ENCODE data around the gene ZNF653.

ZNF653 gene

DNA sequence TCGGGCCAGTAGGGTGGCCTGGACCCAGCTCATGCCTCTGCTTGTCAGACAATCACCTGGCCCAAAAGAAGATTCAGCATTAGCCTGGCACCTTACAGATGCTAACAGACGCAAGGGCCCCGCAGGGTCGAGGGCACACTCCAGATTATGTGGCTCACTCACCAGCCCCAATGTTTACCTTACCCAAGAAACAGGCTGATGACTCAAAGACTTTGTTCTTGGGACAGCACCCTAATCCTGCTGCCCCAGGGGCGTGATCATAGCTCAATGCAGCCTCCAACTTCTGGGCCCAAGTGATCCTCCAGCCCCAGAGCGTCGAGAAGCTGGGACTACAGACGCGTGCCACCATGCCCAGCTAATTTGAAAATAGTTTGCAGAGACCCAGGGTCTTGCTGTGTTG is 13.5 kb upstream of the ZNF653 start:
- no peak for DNase-seq (ENCODE audit: low read depth, low spot score)

DNA sequence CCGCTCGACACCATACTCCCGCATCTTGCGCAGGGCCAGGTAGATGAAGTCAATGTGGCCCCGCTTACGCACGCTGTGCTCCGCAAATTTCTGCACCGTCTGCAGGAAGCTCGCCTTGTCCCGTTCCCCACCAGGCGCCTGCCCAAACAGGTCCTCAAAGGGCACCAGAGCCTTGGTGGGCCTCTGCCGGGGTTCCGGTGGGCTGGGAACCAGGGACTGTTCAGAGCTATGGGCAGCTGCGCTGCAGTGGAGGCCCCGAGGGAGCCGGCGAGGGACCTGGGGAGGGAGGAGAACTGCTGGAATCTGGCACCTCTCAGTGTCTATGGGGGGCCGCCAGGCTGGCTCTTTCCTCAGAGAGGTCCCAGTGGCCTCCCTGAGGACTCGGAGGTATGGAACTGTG is 8.3 kb upstream of the ZNF653 start:
- DNase-seq (ENCODE audit: low read depth, low spot score), result no peak

DNA sequence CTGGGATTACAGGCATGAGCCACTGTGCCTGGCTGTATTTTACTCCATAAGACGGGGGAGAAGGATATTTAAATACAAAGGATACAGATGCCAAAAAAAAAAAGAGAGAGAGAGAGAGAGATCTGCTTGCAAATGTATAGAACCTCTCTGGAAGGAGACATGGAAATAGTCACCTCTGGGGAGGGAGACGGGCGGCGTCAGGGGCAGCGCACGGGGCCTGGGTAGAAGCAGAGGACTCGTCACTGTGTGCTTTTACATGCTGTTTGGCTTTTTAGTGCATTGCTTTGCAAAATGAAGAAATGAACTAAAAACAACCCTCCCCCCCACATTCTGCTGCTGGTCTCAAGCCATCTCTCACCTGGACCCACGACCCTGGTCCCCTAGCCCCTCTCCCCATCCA is 4.8 kb upstream of the ZNF653 start:
- DNase-seq (ENCODE audit: low read depth, low spot score), result no peak

DNA sequence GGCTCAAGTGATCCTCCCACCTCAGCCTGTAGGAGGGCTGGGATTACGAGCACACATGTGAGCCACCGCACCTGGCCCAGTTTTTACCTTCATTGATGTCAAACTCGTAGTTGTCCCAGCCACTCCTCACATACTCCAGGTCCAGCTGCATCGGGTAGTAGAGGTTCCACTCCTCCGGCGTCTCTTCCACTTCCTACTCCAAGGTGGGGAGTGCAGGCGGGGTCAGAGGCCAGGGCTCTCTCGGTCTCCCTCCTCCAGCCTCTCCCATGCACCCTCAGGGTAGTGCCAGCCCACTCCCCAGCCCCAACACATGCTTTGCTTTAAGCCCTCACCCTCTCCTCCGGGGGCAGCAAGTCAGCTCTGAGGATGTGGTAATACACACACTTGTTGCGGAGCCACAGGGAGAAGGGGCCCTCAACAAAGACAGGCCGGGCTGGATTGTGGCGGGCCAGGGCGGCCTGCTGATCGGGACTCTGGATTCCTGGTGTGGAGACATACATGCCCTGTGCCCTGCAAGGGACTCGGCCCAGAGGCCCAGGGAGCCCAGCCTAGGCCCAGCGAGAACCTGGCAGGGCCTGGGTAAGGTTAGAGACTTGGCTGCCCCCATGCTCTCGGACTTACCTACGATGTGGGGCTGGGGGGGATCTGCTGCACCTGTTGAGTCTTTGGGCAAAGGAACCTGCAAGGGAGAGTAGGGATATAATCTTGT is 1.9 kb upstream of the ZNF653 start:
- no peak for DNase-seq (ENCODE audit: low read depth, low spot score)

DNA sequence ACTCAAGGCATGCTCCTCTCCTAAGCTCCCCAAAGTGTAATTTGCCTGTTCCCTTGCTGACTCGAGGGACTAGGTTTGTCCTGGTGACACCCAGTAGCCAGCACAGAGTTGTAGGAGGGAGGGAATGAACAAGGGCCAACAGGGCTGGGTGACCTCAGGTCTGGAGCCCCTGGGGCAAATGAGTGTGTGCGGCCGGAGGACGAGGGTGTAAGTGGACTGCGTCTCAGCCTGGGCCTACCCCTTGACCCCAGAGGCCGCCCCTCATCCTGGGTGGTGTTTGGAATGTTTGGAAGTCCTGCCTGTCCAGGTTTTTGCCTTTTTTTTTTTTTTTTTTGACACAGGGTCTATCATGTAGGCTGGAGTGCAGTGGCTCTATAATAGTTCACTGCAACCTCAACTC is 1.3 kb upstream of the ZNF653 start:
- no peak for DNase-seq (ENCODE audit: low read depth, low spot score)

DNA sequence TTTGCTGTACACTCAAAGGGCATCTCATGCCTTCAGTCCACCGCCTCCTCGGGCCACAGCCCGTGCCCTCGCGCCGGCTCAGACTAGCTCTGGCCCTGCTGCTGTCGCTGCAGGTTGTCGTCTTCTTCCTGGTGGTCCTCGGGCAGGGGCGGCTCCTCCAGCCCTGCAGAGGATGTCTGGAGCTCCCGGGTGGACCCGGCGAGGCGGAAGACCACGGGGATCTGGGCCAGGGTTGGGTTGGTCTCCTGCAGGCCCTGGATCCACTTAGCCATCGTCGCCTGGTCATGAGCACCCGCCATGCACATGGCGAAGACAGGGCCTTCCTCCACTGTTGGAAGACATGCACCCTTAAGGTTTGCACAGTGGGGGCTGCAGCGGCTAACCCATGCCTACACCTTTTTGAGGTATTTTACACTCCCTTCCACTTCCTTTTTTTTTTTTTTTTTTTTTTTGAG is 489 bp upstream of the ZNF653 start:
- no peak for DNase-seq (ENCODE audit: low read depth, low spot score)

DNA sequence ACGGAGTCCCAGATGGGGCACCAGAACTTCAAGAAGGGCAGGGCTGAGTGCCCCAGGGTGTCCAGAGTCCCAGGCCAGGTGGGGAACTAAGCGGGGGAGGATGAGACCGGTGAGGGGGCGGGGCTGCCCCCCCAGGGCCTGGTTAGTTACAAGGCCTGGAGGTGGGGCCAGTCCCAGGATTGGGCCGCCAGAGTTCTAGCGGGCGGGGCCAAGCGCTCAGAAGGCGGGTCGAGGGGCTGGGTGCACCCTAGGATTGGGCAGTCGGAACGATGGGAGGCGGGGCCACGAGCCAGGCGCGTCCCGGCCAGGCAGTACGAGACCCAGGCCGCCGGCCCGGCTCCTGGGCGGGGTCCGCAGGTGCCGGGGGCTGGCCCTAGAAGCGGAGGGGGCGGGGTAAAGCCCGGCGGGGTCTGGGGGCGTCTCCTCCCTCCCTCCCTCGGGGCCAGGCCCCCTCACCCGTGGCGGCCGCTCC is 571 bp downstream of the ZNF653 start:
- peak; percentile 90 for DNase-seq (ENCODE audit: low read depth, low spot score)

DNA sequence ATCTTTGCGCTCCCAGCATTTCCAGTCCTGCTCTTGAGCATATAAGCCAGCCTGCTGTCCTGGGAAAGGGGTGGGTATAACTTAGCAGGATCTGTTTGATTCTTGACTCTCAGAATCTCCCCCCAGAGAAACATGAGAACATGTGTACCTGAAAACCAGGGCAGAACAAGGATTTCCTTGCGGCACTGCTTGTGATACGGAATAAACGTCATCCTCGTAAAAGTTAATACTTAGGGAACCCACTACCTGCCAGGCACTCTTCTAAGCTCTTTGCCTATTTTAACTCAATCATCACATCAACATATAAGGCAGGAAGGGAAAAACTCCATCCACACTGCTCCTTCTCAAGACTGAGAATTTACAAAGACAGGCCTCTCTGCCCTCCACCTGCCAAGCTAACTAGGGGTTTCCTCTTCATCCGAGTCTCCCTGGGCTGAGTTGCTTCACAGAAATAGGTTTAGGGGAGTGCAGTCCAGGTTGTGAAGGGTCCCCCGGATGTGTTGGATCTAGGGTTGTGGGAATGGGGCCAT is 1.1 kb downstream of the ZNF653 start:
- DNase-seq (ENCODE audit: low read depth, low spot score), result no peak

DNA sequence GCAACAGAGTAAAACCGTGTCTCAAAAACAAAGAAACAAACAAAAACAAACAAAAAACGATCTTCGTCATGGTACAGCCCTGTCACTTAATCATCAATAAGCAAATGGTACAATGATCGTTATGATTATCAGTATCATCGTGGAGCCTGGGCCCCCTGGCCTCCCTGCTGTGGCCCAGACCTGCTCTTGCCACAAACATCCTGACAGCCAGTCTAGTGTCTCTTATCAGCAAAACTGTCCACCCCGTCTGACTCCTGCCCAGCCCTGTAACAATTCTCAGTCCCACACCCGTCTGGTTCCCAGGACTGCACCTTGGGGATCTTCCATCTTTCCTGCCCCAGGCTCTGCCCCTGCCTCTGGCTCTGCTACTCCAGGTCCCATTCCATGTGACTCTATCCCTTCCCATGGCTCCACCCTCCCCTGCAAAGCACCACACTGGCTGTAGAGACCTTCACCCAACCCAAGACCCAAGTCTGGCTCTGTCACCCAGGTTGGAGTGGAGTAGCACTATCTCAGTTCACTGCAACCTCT is 5.7 kb downstream of the ZNF653 start:
- no peak for DNase-seq (ENCODE audit: low read depth, low spot score)

DNA sequence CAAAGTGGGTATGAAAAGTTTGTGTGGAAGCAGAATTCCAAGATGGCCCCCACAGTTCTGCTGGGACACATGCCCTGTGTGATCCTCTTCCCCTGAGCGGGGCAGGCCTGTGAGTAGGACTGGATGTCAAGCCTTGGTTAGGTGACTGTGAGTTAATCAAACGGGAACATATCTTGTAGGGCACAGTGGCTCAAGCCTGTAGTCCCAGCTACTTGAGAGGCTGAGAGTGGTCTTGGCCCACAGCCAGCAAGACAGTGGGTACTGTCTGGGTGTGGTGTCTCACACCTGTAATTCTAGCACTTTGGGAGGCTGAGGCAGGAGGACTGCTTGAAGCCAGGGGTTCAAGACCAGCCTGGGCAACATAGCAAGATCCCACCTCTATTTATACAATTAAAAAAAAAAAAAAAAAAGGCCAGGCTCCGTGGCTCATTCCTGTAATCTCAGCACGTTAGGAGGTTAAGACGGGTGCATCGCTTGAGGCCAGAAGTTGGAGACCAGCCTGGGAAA is 6.4 kb downstream of the ZNF653 start:
- DNase-seq (ENCODE audit: low read depth, low spot score), result no peak

DNA sequence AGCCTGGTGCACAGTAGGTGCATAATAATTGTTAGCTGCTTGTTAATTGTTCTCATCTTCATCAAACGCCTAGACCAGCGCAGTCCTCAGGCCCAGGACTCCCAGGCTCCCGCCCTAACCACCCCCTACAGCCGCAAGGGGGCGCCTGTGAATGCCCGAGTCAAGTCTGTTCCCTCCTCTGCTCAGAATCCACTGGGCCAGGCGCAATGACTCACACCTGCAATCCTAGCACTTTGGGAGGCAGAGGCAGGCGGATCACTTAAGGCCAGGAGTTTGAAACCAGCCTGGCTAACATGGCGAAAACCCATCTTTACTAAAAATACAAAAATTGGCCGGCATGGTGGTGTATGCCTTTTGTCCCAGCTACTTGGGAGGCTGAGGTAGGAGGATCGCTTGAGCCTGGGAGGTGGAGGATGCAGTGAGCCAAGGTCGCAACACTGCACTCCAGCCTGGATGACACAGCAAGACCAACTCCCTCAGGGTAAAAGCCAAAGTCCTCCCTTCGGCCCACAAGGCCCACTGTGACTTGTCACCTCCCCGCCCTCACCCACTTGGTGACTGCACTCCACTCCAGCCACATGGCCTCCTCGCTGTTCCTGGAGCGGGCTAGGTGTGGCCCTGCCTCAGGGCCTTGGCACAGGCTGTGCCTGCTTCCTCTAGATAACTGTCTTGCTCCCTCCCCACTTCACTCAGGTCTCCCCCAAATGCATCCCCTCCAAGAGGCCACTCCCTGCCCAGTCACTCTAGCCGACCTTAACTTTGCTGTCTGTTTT is 9.1 kb downstream of the ZNF653 start:
- DNase-seq (ENCODE audit: low read depth, low spot score), result peak; percentile 40

DNA sequence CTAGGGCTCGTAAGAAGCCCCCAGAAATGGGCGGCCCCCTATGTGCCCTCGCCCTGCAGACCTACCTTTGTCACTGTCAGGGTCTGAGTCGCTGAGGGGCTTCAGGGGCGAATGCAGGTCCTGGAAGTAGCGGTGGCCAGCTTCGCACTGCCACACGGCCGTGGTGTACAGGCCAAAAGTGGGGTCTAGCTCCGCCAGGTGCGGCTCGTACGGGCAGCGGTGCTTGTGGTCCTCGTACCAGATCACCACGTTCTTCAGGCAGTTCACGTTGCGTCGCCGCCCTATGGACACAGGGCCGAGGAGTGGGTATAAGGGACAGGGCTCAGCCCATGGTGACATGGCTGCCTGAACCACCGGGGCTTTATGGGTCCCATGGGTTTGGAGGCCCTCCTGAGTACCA is 9.8 kb downstream of the ZNF653 start:
- no peak for DNase-seq (ENCODE audit: low read depth, low spot score)

DNA sequence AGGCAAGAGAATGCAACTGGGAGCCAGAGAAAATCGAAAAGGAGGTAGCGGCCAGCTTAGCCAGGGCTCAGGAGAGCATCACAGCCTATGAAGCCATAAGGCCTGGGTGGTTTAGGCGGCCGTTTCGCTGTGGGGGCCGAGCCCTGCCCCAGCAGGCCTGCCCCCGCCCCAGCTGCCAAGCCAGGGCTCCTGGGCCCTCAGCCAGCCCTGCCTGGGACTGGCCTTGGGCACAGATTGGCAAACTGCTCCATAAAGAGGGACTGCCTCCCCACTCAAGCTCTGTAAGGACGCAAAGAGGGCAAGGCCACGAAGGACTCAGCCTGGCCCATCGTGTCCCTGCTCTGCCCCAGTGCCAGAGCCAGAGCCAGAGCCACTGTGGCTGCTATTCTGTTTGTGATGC is 10.2 kb downstream of the ZNF653 start:
- no peak for DNase-seq (ENCODE audit: low read depth, low spot score)

DNA sequence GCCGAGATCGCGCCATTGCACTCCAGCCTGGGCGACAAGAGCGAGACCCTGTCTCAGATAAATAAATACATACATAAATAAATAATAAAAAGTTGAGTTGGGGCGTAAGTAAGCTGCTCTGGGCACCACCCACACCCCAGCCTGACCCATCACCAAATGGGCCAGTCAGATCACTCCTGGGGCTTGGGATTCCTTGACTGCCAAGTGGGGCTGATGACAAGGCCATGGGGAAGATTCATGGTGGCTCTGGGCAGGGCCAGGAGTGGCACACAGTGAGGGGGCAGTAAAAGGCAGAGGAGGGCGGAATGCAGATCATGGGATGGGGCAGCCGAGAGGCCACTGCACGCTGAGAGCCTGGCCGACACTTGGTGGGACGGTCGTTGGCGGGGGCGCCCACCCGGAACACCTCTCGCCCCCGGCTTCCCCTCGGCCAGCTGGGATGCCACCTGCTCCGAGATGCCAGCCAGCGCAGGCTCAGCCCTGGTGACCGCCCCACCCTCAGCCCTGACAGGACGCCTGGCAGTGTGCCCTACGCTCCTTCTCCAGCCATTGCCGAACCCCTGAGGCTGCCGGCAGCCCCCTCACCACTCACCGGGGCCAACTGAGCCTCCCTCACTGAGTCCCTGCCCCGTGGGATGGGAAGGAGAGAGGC is 10.9 kb downstream of the ZNF653 start:
- no peak for DNase-seq (ENCODE audit: low read depth, low spot score)

DNA sequence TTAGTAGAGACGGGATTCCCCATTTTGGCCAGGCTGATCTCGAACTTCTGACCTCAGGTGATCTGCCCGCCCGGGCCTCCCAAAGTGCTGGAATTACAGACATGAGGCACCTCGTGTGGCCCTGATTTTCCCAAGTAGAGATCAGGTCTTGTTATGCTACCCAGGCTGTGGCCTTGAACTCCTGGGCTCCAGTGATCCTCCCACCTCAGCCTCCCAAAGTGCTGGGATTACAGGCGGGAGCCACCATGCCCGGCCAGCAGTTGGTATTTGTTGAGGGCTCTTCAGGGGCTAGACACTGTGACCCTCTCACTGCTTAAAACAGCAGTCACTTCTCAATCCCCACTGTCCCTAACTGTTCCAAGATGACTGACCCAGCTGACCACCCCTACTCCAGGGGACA is 16.3 kb downstream of the ZNF653 start:
- no peak for DNase-seq (ENCODE audit: low read depth, low spot score)

DNA sequence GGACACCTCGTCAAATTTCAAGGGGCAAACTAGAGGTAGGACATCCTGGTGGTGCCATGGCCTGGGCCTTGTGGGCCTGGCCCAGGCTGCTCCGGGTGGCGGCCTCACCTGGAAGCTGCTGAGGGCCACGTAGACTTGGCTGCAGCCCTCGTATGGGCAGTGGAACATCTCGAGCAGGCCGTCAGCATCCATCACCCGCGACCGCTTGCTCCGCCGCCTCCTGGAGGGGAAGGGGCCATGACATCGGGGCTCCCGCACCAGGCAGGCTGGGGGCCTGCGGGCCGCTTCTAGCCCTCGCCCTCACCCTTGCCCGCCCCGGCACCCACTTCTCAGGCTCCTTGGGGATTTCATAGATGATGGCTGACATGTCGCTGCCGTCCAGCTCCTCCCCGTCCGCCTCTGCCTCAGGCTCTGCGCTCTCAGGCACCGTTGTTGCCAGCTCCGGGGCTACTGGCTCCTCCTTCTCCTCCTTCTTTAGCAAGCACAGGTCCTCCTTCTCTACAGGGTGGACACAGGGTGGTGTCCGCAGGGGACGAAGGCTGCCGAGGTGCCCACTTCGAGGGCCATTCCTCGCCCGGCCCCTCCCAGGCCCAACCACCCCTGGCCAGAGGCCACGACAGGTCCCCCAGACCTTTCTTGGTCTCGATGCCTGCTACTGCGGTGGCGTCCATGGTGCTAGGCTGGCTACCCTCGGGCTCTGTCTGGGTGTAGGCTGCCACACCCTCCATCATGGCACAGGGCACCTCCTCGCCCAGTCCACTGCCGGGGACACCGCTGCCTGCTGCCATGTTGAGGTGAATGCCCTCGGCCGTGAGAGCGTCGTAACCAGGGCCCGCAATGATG is 18.8 kb downstream of the ZNF653 start:
- DNase-seq (ENCODE audit: low read depth, low spot score), result no peak

DNA sequence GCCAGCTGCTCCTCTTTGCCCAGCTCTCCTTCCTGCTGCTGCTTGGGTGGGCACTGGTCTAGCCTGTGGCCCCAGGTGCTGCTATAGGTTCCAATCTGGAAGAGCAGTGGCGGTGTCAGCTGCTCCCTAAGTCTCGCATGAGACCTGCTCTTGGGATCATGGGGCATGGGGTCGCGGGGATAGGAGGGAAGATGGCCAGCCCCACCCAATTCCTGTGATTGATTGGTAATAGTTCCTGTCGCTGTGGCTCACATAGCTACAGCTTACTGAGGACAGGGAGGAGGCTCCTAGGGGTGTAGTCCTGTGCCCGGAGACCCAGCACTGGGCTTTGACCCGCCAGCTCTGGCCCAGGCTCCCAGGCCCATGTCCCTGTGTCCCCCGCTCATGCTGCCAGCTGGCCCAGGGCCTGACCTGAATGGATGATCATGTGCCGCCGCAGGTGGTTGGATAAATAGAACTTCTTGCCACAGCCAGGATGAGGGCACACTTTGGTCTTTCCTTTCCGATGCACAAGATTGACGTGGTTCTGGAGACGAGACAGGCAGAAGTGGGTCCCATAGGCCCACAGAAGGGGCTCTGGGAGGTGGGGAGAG is 20.3 kb downstream of the ZNF653 start:
- DNase-seq (ENCODE audit: low read depth, low spot score), result no peak

DNA sequence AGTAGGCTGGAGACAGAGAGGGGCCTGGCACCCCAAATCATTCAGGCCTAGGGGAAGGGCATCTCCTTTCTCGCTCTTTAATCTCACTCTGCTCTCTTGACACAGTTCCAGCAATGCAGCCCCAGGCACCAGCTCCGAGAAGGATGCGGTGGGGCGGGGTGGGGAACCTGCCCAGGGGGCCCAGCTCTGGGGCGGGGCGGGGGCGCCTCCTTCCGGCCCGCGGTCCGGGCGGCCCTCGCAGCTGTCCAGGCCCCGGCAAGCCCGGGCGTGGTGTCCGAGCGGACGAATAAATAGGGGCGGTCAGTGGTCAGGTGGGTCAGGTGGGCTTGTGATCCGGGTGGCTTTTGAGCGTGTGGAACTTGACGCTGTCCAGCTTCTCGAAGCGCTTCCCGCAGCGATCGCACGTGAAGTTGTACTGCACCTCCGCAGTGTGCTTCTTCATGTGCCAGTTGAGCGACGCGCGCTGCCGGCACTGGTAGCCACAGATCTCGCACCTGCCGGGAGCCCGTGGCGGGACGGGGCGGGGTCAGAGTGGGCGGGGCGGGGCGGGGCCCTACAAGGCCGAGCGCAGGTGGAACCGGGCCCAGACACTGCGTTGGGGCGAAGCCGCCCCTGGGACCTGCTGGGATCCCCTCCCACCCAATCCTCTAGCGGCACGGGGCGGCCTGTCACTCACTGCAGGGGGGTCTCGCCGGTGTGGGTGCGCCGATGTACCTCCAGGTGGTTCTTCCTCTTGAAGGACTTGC is 22.1 kb downstream of the ZNF653 start:
- DNase-seq (ENCODE audit: low read depth, low spot score), result no peak

DNA sequence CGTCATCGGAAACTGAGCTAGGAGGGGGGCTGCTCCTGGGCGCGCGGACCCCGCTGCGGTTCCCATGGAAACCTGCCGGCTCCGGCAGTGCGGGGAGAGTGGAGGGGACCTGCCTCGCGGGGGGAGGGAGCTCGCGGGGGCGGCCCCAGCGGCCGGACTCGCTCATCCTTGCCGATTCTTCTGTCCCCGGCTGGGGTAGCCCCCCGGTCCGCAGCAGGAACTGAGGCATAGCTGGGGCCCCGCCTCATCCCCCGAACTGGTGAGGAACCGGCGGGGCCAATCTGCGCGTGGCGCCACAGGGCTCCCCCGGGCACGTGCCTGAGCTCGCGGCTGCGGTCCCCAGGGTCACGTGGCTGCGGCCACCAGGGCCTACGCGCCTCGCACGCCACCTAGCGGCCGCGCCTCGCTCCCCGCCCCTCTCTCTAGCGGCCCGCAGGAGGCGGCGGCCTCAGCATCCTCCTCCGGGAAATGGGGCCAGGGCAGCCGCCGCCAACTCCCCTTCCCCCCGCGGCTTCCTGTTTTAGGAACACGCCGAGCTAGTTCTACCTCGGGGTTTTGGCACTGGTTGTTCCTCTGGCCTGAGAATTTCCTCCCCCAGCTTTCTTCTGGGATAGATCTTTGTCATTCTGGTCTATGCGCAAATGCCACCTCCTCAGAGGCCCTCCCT is 23.1 kb downstream of the ZNF653 start:
- DNase-seq (ENCODE audit: low read depth, low spot score), result peak; percentile 66
